LoVo (cell line): Measurements from ENCODE around the gene GK2.

Experiments
- DNase-seq: peaks from one replicate; pipeline ENCODE4 v3.0.0-alpha.2; 2016; ENCODE audit warnings: low spot score

The GK2 gene

GRCh38 chr4:79385641-79386040 lies 22.4 kb downstream of the GK2 start:
- no peak for DNase-seq

DNA sequence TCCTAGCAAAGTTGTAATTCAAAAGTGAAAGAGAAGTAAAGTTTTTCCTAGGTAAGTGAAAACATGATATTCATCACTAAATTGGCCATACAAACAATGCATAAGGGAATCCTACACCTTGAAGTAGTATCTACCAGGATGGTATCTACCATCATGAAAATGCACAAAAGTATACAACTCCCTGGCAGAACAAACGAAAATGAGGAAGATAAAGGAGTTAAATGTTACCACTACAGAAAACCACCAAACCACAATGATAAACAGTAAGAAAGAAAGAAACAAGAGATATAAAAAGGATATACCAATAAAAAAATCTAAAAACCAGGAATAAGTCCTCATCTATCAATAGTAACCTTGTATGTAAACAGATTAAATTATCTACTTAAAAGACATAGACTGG lies 26.9 kb downstream of the GK2 start:
- no peak for DNase-seq

DNA sequence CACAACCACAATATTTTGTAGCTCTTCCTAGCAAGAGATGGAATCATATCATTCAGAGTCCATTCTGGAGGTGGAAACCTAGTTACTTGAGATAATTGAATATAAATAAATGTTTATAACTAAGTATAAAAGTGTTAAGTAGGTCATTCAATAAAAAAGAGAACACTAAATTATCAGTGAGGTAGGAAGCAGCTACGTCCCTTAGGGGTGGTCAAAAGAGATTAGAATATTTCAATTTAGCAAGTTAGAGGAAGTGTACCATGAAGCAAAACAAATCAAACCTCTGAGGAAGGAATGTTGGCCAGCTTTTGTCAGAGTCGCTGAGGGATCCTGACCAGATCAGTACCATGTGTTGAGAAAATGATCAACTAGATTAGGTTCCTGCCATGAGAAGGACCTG lies 38.0 kb downstream of the GK2 start:
- no peak for DNase-seq

DNA sequence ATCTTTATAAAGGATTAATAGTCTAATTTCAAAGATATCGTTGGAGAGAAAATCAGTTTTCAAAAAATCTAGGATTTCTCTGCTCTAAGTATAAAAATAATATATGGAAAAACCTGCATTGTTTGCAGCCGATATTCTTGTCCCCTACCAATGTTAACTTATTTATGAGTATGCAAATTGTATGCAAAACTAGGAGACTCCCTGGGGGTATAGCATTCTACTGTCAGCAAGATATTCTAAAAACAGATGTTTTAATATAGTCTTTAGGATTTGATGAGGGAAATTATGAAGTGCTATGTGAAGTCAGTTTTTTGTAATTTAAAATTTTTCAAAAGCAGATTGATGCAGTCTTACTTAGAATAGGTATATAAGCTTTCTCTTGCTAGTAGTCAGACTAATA lies 40.9 kb downstream of the GK2 start:
- no peak for DNase-seq

DNA sequence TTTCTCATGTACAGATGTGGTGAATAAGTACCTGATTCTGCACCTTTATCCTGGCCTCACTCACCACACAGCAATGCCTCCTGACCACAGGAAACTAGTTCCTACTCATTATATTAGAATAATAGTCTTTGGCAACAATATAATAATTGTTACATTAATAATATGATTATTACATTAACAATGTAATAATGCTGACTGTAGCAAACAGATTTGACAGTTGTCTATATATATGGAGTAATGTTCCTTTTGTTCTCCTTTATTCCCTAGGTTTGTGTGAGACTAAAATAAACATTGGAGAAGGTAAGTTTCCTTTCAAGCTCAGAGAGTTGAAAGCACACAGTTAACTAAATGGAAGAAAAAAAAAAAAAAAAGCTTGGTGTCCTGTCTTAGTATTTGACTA lies 41.6 kb downstream of the GK2 start:
- no peak for DNase-seq

DNA sequence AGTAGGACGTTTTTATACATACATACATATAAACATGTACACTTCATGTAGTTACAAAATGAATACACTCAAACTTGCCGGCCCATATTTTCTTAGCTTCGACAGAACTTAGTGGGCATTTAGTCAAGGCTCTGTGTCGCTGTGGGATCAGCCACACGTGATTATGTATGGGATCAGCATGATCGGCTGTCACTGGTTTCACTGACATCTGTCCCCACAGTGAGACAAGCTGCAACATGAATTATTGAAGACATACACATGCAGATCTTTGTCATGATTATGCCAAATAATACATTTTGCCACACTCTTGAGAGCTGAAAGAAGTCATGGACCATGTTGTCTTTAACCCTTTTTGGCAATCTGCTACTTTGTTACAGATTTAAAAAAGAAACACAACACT lies 44.0 kb downstream of the GK2 start:
- no peak for DNase-seq

- DNase-seq: no peak
Observed at GRCh38 chr4:79362626-79363025, 45.4 kb downstream of the GK2 start.

DNA sequence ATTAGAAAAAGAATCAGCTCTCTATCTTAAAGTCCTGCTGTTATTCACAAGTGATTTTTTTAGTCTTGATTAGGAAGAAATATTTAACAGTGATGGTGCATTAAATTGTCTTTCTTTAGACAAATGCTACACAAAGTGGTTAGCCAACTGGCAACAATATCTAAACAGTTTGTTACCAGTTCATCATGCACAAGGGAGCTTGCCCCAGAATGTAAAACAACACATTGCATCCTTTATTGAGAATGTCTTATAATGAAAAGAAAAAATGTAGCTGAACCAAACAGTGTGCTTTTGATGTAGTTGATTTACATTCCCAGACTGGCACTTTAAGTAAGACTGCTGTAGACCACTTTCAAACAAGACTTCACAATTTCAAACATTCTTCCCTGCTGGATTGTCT lies 48.0 kb downstream of the GK2 start:
- no peak for DNase-seq

GRCh38 chr4:79358438-79358837 lies 49.6 kb downstream of the GK2 start:
- no peak for DNase-seq

DNA sequence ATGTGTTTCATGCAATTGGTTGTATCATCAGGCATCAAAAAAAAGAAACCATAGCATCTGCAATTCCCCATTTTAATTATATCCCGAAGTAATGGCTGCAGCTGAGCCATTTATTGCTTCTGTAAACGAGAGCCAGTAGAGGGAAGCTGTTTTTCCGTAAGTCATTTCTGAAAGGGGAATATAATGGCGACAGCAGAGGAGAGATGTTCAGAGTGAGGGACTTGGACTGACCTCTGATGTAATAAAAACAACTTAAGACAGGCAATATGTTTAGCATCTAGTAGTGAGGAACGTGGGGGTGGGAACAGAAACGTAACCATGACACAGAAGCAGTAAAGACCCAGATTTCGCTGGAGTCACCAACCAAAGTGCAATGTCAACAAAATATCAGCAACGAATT lies 50.7 kb downstream of the GK2 start:
- DNase-seq: no peak
